MM.1S (cell line): ENCODE measurements around the gene TSPAN12.

Experiments used
- DNase-seq: peaks from one replicate; pipeline ENCODE4 v3.0.0-alpha.2; 2015
- H2AFZ ChIP-seq: fragments of 300-600 bp; sonication (generic); 2 replicates; pipeline ENCODE4 v1.6.0; 2016; ENCODE audit warnings: antibody characterized with exemption, low read length
- H3F3A ChIP-seq: fragments of 300-600 bp; sonication (generic); 2 replicates; pipeline ENCODE4 v1.6.1; 2016; ENCODE audit warnings: mild to moderate bottlenecking, antibody characterized with exemption, low read length, moderate library complexity, mixed read lengths; ENCODE audit not compliant: insufficient read depth
- H3K27ac ChIP-seq: fragments of 300-600 bp; sonication (generic); 2 replicates; pipeline ENCODE4 v1.5.1; 2016; ENCODE audit warnings: mild to moderate bottlenecking, low read length
- H3K27me3 ChIP-seq: fragments of 300-600 bp; sonication (generic); replicated peaks from 2 replicates; pipeline ENCODE4 v1.6.0; 2016; ENCODE audit warnings: low read length; ENCODE audit not compliant: insufficient read depth
- H3K36me3 ChIP-seq: fragments of 300-600 bp; sonication (generic); replicated peaks from 2 replicates; pipeline ENCODE4 v1.6.1; 2016; ENCODE audit warnings: mild to moderate bottlenecking, low read length, mixed read lengths; ENCODE audit not compliant: insufficient read depth
- H3K4me1 ChIP-seq: fragments of 300-600 bp; sonication (generic); 2 replicates; pipeline ENCODE4 v1.6.1; 2016; ENCODE audit warnings: low read length, mixed read lengths
- H3K4me2 ChIP-seq: fragments of 300-600 bp; sonication (generic); 2 replicates; pipeline ENCODE4 v1.6.0; 2016; ENCODE audit warnings: low read depth, low read length
- H3K4me3 ChIP-seq: fragments of 300-600 bp; sonication (generic); 2 replicates; pipeline ENCODE4 v1.5.1; 2016; ENCODE audit warnings: low read length, mixed read lengths
- H3K79me2 ChIP-seq: fragments of 300-600 bp; sonication (generic); 2 replicates; pipeline ENCODE4 v1.6.1; 2016; ENCODE audit warnings: mixed run types, low read length, mixed read lengths
- H3K9ac ChIP-seq: fragments of 300-600 bp; sonication (generic); 2 replicates; pipeline ENCODE4 v1.6.1; 2016; ENCODE audit warnings: low read length, mixed read lengths
- H3K9me2 ChIP-seq: fragments of 300-600 bp; sonication (generic); replicated peaks from 2 replicates; pipeline ENCODE4 v1.6.1; 2016; ENCODE audit warnings: mild to moderate bottlenecking, low read length, mixed read lengths; ENCODE audit not compliant: insufficient read depth
- H3K9me3 ChIP-seq: fragments of 300-600 bp; sonication (generic); replicated peaks from 2 replicates; pipeline ENCODE4 v1.6.1; 2016; ENCODE audit warnings: mild to moderate bottlenecking, low read length, mixed read lengths; ENCODE audit not compliant: insufficient read depth
- H4K20me1 ChIP-seq: fragments of 300-600 bp; sonication (generic); 2 replicates; pipeline ENCODE4 v1.6.1; 2016; ENCODE audit warnings: mild to moderate bottlenecking, low read length, moderate library complexity, mixed read lengths; ENCODE audit not compliant: insufficient read depth
- EZH2 ChIP-seq: fragments of 300-600 bp; sonication (generic); optimal IDR thresholded peaks from 2 replicates; pipeline ENCODE3; 2017; ENCODE audit warnings: low read depth, mild to moderate bottlenecking, antibody characterized with exemption, low read length, mixed read lengths
- EZH2phosphoT487 ChIP-seq: fragments of 300-600 bp; sonication (generic); IDR thresholded peaks from 2 replicates; pipeline ENCODE4 v1.6.1; 2018; ENCODE audit warnings: antibody characterized with exemption, low read length
- TF ChIP-seq, protein P1 (sequence below): fragments of 300-600 bp; sonication (generic); IDR thresholded peaks from 2 replicates; pipeline ENCODE4 v1.5.1; 2016; ENCODE audit warnings: antibody characterized with exemption, low read length, mixed read lengths

Gene TSPAN12

DNA sequence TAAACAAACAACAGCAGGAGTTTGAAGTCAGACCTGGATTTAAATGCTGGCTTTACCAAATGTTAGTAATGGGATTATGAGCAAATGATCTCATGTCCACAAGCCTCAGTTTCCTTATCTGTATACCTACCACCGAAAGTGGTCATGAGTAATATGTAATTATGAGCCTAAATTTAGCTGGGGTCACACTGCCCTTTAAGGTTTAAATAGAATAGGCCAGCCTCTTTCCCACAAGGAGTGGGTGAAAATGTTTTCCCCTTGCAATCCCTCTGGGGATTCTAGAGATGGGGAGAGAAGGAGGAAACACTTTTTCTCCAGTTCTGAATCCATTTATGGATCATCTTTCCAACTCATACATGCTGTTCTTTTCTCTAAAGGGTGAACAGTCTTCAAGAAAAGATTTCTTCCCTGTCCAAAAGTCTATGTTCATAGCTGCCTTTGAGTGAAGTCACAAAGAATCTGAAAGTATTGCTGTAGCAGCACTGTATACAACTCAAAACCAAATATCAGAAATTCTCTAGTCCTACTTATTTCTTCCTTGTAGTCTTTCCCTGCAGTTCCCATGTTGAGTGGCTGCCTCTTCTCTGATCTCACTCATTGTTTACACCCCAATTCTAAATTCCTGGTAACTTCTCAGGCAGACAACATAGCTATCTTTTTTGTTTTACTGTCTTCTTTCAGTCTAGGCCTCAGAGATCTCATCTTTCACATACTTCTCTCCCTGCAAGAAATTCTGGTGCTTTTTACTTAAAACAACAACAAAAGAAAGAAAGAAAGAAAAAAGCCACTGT is 7.4 kb upstream of the TSPAN12 start:
- Histone ChIP-seq H3K4me2 (no peak overlapping the region), H3K27ac (no peak overlapping the region), H3K4me1 (no peaks in the 10 kb centered on the region), H3K4me3 (no peak overlapping the region), H4K20me1 (no peaks in the 10 kb centered on the region), H3K27me3 (no peaks in the 10 kb centered on the region), H3K79me2 (no peaks in the 10 kb centered on the region), H2AFZ (no peak overlapping the region), H3K9me3 (no peaks in the 10 kb centered on the region), H3K36me3 (no peaks in the 10 kb centered on the region), H3K9ac (no peak overlapping the region), H3F3A (no peaks in the 10 kb centered on the region), H3K9me2 (no peaks in the 10 kb centered on the region)
- TF ChIP-seq EZH2phosphoT487 (no peak), EZH2 (no peak)
- TF ChIP-seq, protein P1, sequence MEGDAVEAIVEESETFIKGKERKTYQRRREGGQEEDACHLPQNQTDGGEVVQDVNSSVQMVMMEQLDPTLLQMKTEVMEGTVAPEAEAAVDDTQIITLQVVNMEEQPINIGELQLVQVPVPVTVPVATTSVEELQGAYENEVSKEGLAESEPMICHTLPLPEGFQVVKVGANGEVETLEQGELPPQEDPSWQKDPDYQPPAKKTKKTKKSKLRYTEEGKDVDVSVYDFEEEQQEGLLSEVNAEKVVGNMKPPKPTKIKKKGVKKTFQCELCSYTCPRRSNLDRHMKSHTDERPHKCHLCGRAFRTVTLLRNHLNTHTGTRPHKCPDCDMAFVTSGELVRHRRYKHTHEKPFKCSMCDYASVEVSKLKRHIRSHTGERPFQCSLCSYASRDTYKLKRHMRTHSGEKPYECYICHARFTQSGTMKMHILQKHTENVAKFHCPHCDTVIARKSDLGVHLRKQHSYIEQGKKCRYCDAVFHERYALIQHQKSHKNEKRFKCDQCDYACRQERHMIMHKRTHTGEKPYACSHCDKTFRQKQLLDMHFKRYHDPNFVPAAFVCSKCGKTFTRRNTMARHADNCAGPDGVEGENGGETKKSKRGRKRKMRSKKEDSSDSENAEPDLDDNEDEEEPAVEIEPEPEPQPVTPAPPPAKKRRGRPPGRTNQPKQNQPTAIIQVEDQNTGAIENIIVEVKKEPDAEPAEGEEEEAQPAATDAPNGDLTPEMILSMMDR = no peak
- no peak for DNase-seq

DNA sequence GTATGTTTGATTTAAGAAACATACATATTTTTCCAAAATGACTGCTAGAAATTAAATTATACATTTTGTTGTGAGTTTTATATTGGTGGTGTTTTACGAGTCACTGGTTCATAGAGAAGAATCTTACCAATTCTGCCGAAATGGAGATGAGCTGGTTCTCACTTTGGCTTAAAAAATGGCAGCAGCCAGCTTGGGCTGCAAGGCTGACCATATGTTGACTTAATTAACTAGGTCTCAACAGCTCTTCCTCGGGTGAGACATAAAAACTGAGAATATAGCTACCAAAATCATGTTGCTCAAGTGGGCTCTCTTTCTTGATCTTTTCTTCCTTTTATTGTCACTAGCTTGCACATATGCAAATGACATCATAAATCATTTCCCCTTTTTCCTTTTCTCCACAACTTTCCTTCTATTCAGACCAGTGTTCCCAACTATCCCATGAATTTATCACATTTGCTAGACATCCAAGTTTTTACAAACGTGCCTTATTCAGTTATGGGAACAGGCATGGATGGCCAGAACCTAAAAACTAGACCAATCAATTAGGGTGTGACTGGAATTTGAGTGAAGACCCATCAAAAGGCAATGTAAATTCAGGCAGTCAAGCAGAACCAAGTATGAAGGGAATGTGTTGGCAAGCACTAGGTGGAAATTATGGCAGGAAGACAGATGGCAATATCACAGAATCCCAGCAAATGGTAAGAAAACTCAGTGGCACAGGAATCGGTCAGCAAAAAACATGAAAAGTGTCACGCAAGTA is 6.4 kb upstream of the TSPAN12 start:
- Histone ChIP-seq H3K9ac (no peak overlapping the region), H3K9me3 (no peaks in the 10 kb centered on the region), H2AFZ (no peak overlapping the region), H3K36me3 (no peaks in the 10 kb centered on the region), H3K4me2 (no peak overlapping the region), H3F3A (no peaks in the 10 kb centered on the region), H3K4me1 (no peaks in the 10 kb centered on the region), H3K9me2 (no peaks in the 10 kb centered on the region), H3K27ac (no peak overlapping the region), H3K4me3 (no peak overlapping the region), H3K27me3 (no peaks in the 10 kb centered on the region), H4K20me1 (no peaks in the 10 kb centered on the region), H3K79me2 (no peaks in the 10 kb centered on the region)
- no peak for DNase-seq
- TF ChIP-seq EZH2 (no peak), EZH2phosphoT487 (no peak)
- TF ChIP-seq, protein P1 = no peak

DNA sequence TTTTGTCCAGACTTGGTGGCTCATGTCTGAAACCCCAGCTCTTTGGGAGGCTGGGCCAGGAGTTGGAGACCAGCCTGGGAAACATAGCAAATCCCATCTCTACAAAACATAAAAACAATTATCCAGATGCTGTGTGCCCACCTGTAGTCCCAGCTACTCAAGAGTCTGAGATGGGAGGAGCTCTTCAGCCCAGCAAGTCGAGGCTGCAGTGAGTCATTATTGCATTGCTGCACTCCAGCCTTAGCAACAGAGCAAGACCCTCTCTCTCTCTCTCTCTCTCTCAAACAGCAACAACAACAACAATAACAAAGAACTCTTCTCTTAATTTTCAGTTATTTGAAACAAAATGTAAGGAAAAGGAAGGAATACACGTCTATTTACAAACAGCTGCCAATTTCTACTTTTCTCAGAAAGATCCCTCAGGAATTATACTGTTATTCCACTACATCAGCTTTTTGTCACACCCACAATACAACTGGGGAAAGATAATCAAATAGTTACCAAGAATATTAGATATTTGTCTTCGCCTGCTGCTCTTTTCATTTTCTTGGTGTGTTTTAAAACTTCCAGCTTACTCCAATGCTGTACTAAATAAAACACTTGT is 5.1 kb upstream of the TSPAN12 start:
- no peaks in the 10 kb centered on the region for H3K4me1 ChIP-seq
- H4K20me1 ChIP-seq = no peaks in the 10 kb centered on the region
- DNase-seq = no peak
- no peaks in the 10 kb centered on the region for H3K27me3 ChIP-seq
- no peaks in the 10 kb centered on the region for H3K36me3 ChIP-seq
- no peak for TF ChIP-seq EZH2
- TF ChIP-seq, protein P1 = no peak
- no peak for TF ChIP-seq EZH2phosphoT487
- H3K27ac ChIP-seq = no peak overlapping the region
- H3K79me2 ChIP-seq = no peaks in the 10 kb centered on the region
- H3K4me3 ChIP-seq = no peak overlapping the region
- H3K9me3 ChIP-seq = no peaks in the 10 kb centered on the region
- no peaks in the 10 kb centered on the region for H3F3A ChIP-seq
- H3K9me2 ChIP-seq = no peaks in the 10 kb centered on the region
- no peak overlapping the region for H3K4me2 ChIP-seq
- no peak overlapping the region for H2AFZ ChIP-seq
- H3K9ac ChIP-seq = no peak overlapping the region
